ENCODE data around the gene PRKAR2B.
"Not testable (repeated sequence)": the region's sequence is repeated elsewhere in the genome, so short reads cannot be mapped to it uniquely, and the experiment has no call there.

The PRKAR2B gene

DNA sequence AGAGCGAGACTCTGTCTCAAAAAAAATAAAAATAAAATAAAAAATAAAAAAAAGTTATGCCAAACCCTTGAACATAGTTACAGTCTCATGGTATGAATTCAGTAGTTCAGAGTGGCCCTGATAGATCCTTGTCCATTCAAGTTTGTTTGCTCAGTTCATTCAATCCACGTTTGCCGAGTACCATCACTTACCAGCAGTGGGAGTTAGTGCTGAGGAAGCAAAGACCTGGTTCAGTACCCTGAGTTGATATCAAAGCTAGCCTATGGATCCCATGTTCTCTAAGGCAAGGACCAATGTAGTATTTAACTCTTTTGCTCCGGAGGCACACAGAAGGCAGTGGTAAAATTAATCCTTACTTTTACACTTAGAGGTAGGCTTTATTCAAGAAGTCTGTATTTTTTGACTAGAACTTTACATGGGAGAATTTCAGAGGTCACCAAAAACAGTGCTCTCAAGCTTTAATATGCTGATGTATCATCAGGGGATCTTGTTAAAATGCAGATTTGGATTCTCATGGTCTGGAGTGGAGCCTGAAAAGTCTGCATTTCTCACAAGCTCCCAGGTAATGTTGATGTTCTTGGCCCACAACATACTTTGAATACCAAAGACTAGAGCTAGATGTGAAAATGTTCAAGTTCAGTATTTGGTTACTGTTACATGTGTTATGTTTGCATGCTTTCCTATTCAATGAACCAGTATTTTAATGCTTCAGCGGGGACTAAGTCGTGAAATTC is 86.1 kb downstream of the PRKAR2B start:
- Histone ChIP-seq H3K4me2 (no peak overlapping the region), H3K27ac (no peak overlapping the region), H3K4me1 (no peaks in the 10 kb centered on the region), H3K9me3 (no peaks in the 10 kb centered on the region), H3K4me3 (no peak overlapping the region), H3K36me3 (no peaks in the 10 kb centered on the region), H4K20me1 (no peaks in the 10 kb centered on the region), H3K27me3 (no peaks in the 10 kb centered on the region), H3K9ac (no peak overlapping the region)
- TF ChIP-seq Cebpa-rat (IDR thresholded peaks at IDR 0.05) = no peak

DNA sequence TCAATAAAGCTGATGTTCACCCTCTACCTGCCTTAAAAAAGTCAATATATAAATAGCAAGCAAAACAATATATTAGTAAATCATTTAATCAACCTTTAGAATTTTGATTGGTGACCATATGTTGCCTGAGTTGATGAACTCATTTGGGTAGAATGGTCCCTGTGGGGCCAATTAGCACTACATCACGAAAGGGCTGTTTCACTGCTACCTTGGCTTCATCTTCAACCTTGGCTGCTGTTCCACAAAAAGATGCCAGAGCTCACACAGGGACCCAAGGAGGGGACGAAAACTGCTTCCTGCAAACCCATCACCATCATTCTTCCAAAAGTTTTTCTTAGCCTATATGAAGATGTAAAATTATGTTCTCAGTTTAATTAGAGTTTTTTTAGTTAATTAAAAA is 88.9 kb downstream of the PRKAR2B start:
- Histone ChIP-seq H3K27ac (no peak overlapping the region), H3K27me3 (no peaks in the 10 kb centered on the region), H3K9me3 (no peaks in the 10 kb centered on the region), H3K4me2 (no peak overlapping the region), H4K20me1 (no peaks in the 10 kb centered on the region), H3K4me1 (no peaks in the 10 kb centered on the region), H3K36me3 (no peaks in the 10 kb centered on the region), H3K9ac (no peak overlapping the region), H3K4me3 (no peak overlapping the region)
- TF ChIP-seq Cebpa-rat (IDR thresholded peaks at IDR 0.05) = no peak

DNA sequence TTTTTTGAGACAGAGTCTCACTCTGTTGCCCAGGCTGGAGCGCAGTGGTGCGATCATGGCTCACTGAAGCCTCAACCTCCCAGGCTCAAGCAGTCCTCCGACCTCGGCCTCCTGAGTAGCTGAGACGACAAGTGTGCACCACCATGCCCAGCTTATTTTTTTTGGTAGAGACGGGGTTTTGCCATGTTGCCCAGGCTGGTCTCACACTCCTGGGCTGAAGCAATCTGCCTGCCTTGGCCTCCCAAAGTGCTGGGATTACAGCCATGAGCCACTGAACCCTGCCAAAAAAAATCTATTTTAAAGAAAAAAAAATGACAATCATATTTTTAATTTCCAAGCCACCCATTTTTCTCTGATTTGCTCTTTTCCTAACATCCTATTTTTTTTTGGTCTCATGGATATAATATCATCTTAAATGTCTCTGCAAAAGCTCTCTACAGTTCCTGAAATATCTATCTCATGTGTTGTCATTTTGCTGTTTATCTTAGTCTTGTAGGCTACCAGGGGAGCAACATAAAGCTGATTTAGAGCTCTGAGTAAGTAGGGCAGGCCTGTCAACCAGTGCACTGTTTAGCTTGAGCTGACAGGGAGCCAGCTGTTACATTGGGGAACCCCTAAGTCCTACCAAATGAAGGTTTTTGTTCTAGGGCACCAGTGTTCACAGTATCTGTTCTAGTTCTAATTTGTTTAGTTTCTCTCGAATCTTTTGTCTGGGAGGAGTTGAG is 94.4 kb downstream of the PRKAR2B start:
- Histone ChIP-seq H4K20me1 (no peaks in the 10 kb centered on the region), H3K4me1 (no peaks in the 10 kb centered on the region), H3K36me3 (no peaks in the 10 kb centered on the region), H3K4me2 (no peak overlapping the region), H3K4me3 (no peak overlapping the region), H3K9ac (no peak overlapping the region), H3K9me3 (no peaks in the 10 kb centered on the region), H3K27ac (no peak overlapping the region), H3K27me3 (no peaks in the 10 kb centered on the region)
- no peak for TF ChIP-seq Cebpa-rat (IDR thresholded peaks at IDR 0.05)

DNA sequence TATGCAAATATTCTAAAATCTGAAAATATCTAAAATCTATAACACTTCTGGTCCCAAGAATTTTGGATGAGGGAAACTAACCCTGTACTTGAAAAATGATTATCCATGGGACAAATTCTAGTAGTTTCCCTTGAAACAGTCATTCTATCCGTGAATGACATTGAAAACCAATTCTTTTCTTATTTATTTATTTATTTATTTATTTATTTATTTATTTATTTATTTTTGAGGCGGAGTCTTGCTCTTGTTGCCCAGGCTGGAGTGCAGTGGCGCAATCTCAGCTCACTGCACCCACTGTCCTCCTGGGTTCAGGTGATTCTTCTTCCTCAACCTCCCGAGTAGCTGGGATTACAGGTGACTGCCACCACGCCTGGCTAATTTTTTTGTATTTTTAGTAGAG is 99.4 kb downstream of the PRKAR2B start:
- not testable (repeated sequence) for H3K36me3 ChIP-seq, H3K27me3 ChIP-seq, H4K20me1 ChIP-seq, H3K9ac ChIP-seq, H3K4me3 ChIP-seq, H3K4me2 ChIP-seq, H3K4me1 ChIP-seq, H3K9me3 ChIP-seq, H3K27ac ChIP-seq

DNA sequence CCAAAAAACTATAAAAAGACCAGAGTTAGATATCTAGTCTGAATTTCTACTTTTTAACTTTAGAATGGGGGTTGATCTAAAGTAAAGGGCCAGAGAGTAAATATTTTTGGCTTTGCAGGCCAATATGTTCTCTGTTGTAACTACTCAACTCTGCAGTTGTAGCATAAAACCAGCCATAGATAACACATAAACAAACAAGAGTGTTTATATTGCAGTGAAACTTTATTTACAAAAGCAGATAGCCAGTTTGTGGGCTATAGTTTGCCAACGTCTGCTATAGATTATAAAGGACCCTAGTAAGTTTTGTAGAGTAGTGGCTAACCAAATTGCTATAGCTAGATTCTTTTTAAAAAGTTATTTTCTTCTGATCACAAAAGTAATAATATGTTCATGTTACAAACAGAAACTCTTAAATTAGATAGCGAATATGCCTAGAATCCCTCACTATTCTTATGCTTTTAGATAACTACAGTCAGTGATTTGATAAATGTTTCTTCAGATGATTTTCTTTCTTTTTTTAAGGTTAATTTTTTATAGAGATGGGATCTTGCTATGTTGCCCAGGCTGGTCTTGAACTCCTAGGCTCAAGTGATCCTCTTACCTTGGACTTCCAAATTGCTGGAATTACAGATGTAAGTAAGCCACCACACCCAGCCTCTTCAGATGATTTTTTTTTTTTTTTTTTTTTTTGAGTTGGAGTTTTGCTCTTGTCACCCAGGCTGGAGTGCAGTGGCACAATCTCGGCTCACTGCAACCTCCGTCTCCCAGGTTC is 100.7 kb downstream of the PRKAR2B start:
- no peak overlapping the region for H3K27ac ChIP-seq
- no peaks in the 10 kb centered on the region for H3K4me1 ChIP-seq
- H3K9ac ChIP-seq = no peak overlapping the region
- H3K36me3 ChIP-seq = no peaks in the 10 kb centered on the region
- H3K4me3 ChIP-seq = no peak overlapping the region
- no peaks in the 10 kb centered on the region for H4K20me1 ChIP-seq
- H3K9me3 ChIP-seq = no peaks in the 10 kb centered on the region
- no peak overlapping the region for H3K4me2 ChIP-seq
- TF ChIP-seq Cebpa-rat (IDR thresholded peaks at IDR 0.05) = no peak
- H3K27me3 ChIP-seq = no peaks in the 10 kb centered on the region

DNA sequence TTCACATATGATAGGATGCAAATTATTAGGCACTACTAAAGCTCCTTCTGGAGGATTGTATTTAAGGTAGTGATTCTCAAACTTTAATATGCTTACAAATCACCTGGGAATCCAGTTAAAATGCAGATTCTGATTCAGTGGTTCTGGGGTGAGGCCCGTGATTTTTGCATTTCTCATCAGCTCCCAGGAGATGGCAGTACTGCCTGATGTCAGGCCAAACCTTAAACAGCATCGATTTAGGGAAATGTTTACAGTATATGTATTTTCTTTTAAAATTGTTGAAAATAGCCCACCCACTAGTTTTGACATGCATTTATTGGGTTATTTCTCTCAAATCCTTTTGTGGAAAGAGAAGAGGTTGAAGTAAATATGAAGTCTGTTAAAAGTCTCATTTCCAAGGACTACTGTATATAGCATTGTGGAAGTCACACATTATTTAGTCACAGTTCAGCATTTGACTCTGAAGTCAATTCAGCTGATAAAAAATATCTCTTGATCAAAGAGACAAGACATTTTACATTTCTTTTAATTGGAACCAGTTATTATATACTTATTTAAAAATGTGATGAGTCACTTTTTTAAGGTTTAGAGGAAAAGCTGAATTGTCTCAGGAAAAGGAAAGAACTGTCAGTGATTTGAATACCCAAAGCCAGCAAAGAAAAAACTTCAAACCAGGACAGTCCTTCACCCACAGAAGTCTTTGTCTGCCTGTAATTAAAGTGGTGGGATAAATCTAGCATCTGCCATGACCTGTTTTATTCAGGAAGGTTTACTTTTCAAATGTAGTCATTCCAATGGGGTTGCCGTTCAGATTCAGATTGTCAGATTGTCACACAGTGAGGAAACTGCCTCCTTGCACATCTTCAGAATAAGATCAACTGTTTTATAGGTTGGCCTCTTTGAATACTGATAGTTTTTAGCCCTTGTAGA is 103.2 kb downstream of the PRKAR2B start:
- Histone ChIP-seq H4K20me1 (no peaks in the 10 kb centered on the region), H3K9ac (no peak overlapping the region), H3K4me3 (no peak overlapping the region), H3K36me3 (no peaks in the 10 kb centered on the region), H3K4me2 (no peak overlapping the region), H3K27me3 (no peaks in the 10 kb centered on the region), H3K4me1 (no peaks in the 10 kb centered on the region), H3K27ac (no peak overlapping the region), H3K9me3 (no peaks in the 10 kb centered on the region)
- no peak for TF ChIP-seq Cebpa-rat (IDR thresholded peaks at IDR 0.05)

DNA sequence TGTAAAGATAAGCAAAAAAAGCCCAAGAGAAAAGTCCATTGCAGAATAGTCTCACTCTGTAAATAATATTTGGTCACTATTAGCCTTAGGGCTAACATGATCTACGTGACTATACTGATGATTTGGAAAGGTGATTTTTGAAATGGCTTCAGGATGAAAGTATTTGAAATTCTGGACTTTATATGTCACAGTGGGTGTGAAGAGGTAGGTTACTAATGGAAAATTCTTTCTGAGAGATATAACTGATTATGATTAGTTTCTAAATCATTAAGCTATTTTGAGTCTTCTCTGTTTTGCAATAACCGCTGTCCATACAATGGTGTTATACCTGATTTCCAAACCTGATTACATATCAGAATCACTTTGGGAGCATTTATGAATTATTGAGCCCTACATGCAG is 104.2 kb downstream of the PRKAR2B start:
- Histone ChIP-seq H3K9me3 (no peaks in the 10 kb centered on the region), H3K9ac (no peak overlapping the region), H3K4me1 (no peaks in the 10 kb centered on the region), H3K36me3 (no peaks in the 10 kb centered on the region), H4K20me1 (no peaks in the 10 kb centered on the region), H3K27me3 (no peaks in the 10 kb centered on the region), H3K4me2 (no peak overlapping the region), H3K27ac (no peak overlapping the region), H3K4me3 (no peak overlapping the region)
- TF ChIP-seq Cebpa-rat (IDR thresholded peaks at IDR 0.05) = no peak

DNA sequence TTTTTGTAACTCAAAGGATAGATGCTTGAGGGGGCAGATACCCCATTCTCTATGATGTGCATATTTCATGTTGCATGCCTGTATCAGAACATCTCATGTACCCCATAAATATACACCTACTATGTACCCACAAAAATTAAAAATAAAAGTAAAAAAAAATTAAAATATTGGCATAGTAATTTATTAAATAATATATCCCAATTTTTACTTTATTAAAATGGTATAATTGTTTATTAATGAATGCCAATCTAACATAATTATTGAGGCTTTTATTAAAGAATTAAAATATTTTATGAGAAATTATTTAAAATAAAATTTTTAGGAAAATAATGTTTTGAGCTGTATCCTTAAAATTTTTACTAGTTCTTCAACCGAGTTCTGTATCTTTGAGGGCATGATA is 105.4 kb downstream of the PRKAR2B start:
- Histone ChIP-seq H3K4me3 (no peak overlapping the region), H3K27me3 (no peaks in the 10 kb centered on the region), H3K27ac (no peak overlapping the region), H3K9me3 (no peaks in the 10 kb centered on the region), H3K4me1 (no peaks in the 10 kb centered on the region), H3K36me3 (no peaks in the 10 kb centered on the region), H3K9ac (no peak overlapping the region), H3K4me2 (no peak overlapping the region), H4K20me1 (no peaks in the 10 kb centered on the region)
- no peak for TF ChIP-seq Cebpa-rat (IDR thresholded peaks at IDR 0.05)

DNA sequence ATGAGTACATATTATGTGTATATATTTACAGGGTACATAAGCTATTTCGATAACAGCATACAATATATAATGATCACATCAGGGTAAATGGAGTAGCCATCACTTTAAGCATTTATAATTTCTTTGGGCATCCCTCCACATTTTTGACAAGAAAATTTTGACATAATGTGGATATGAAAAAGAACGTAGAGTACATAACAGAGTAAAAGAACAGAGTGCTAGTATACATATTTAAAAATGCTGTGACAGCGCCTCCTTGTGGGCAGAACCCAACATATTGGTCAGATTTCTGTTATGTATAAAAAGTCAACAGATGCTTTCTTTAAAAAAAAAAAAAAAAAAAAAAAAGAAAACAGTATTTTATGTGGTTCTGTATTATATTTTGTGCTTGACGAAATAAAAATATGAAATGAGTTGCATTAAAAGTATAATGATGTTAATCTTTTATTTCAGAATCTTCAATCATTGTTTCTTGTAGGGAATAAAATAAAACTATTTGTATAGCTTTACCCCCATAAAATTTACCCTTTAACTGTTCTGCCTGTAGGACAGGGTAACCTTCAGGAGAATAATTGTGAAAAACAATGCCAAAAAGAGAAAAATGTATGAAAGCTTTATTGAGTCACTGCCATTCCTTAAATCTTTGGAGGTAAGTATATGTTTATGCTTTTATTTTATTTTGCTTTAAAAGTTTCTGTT is 106.0 kb downstream of the PRKAR2B start:
- Histone ChIP-seq H3K27me3 (no peaks in the 10 kb centered on the region), H4K20me1 (no peaks in the 10 kb centered on the region), H3K4me1 (no peaks in the 10 kb centered on the region), H3K27ac (no peak overlapping the region), H3K4me3 (no peak overlapping the region), H3K9me3 (no peaks in the 10 kb centered on the region), H3K4me2 (no peak overlapping the region), H3K36me3 (no peaks in the 10 kb centered on the region), H3K9ac (no peak overlapping the region)
- TF ChIP-seq Cebpa-rat (IDR thresholded peaks at IDR 0.05) = no peak
